Neural cell (in vitro differentiated cells): ENCODE data around the gene TOB1. TPM values are rescaled to one million over a fixed set of nuclear protein-coding genes. Genes with fewer than 3 reads are reported as not detected.

ENCODE experiments used
- H2AFZ ChIP-seq: fragments of 200-600, 300-800 bp; sonication (generic), shearing (Covaris generic); 2 replicates; pipeline ENCODE4 v1.6.0; 2014; ENCODE audit warnings: low read depth, mild to moderate bottlenecking, antibody characterized with exemption, low read length, moderate library complexity
- H3F3A ChIP-seq: fragments of 200-600 bp; shearing (Covaris generic); 2 replicates; pipeline ENCODE4 v1.6.1; 2016; ENCODE audit warnings: mild to moderate bottlenecking, moderate library complexity, mixed read lengths, antibody characterized with exemption, low read length; ENCODE audit not compliant: insufficient read depth, poor library complexity, severe bottlenecking
- H3K27ac ChIP-seq: fragments of 200-600, 300-800 bp; sonication (generic), shearing (Covaris generic); 2 replicates; pipeline ENCODE4 v1.5.1; 2014; ENCODE audit warnings: mild to moderate bottlenecking, low read length, moderate library complexity
- H3K27me3 ChIP-seq: fragments of 300-800, 200-600 bp; sonication (generic), shearing (Covaris generic); 2 replicates; pipeline ENCODE4 v1.6.0; 2014; ENCODE audit warnings: mild to moderate bottlenecking, low read depth, low read length, moderate library complexity; ENCODE audit not compliant: insufficient read depth
- H3K36me3 ChIP-seq: fragments of 300-800, 200-600 bp; sonication (generic), shearing (Covaris generic); 2 replicates; pipeline ENCODE4 v1.5.1; 2014; ENCODE audit warnings: mild to moderate bottlenecking, antibody characterized with exemption, low read length, moderate library complexity; ENCODE audit not compliant: insufficient read depth
- H3K4me2 ChIP-seq: fragments of 300-800, 200-600 bp; sonication (generic), shearing (Covaris generic); 2 replicates; pipeline ENCODE4 v1.6.0; 2014; ENCODE audit warnings: mild to moderate bottlenecking, low read length
- H3K4me3 ChIP-seq: fragments of 300-800, 200-600 bp; sonication (generic), shearing (Covaris generic); 2 replicates; pipeline ENCODE4 v1.5.1; 2014; ENCODE audit warnings: mild to moderate bottlenecking, low read length, moderate library complexity
- H3K79me2 ChIP-seq: fragments of 200-600 bp; shearing (Covaris generic); replicated peaks from 2 replicates; pipeline ENCODE4 v1.6.0; 2014; ENCODE audit warnings: mild to moderate bottlenecking, low read length, moderate library complexity; ENCODE audit not compliant: insufficient read depth
- H3K9ac ChIP-seq: fragments of 300-800, 200-600 bp; sonication (generic), shearing (Covaris generic); 2 replicates; pipeline ENCODE4 v1.6.1; 2016; ENCODE audit warnings: mild to moderate bottlenecking, low read length, mixed read lengths
- H3K9me2 ChIP-seq: fragments of 200-600 bp; shearing (Covaris generic); 2 replicates; pipeline ENCODE4 v1.6.1; 2016; ENCODE audit warnings: mild to moderate bottlenecking, low read length, mixed read lengths; ENCODE audit not compliant: insufficient read depth
- H3K9me3 ChIP-seq: fragments of 200-600, 300-800 bp; sonication (generic), shearing (Covaris generic); 2 replicates; pipeline ENCODE4 v1.6.1; 2016; ENCODE audit warnings: mild to moderate bottlenecking, mixed run types, low read length, moderate library complexity, mixed read lengths
- H4K20me1 ChIP-seq: fragments of 200-600 bp; shearing (Covaris generic); 2 replicates; pipeline ENCODE4 v1.6.1; 2016; ENCODE audit warnings: mild to moderate bottlenecking, mixed run types; ENCODE audit not compliant: insufficient read depth
- EP300 ChIP-seq: fragments of 450-650 bp; conservative IDR thresholded peaks from 2 replicates; pipeline ENCODE4 v1.6.1; 2014; ENCODE audit warnings: antibody characterized with exemption, mild to moderate bottlenecking, moderate library complexity; ENCODE audit not compliant: poor library complexity, severe bottlenecking
- EZH2 ChIP-seq: fragments of 200-600, 300-800 bp; shearing (Covaris generic), sonication (generic); IDR thresholded peaks from 2 replicates; pipeline ENCODE4 v1.6.1; 2014; ENCODE audit warnings: antibody characterized with exemption, low read length, borderline replicate concordance, mild to moderate bottlenecking; ENCODE audit not compliant: insufficient read depth, poor library complexity, severe bottlenecking
- MXI1 ChIP-seq: fragments of 450-650 bp; conservative IDR thresholded peaks from 2 replicates; pipeline ENCODE4 v1.6.1; 2014; ENCODE audit warnings: antibody characterized with exemption, mild to moderate bottlenecking; ENCODE audit not compliant: poor library complexity, severe bottlenecking
- POLR2AphosphoS5 ChIP-seq: IDR thresholded peaks from 2 replicates; pipeline ENCODE4 v1.6.1; 2012
- RAD21 ChIP-seq: fragments of 450-650 bp; conservative IDR thresholded peaks from 2 replicates; pipeline ENCODE4 v1.6.1; 2014; ENCODE audit warnings: antibody characterized with exemption, mild to moderate bottlenecking, moderate library complexity
- SMC3 ChIP-seq: fragments of 450-650 bp; conservative IDR thresholded peaks from 2 replicates; pipeline ENCODE4 v1.6.1; 2014; ENCODE audit warnings: antibody characterized with exemption, mild to moderate bottlenecking, moderate library complexity; ENCODE audit not compliant: poor library complexity
- TAF1 ChIP-seq: IDR thresholded peaks from 2 replicates; pipeline ENCODE4 v1.6.1; 2012; ENCODE audit warnings: low read depth
- polyA plus RNA-seq: library from polyadenylated mRNA; depleted of rRNA; stranded (reverse); fragments of >200 nt; gene quantifications from 2 replicates; pipeline ENCODE4 v1.2.3, GENCODE V29; 2014
- TF ChIP-seq, protein P1 (sequence below): IDR thresholded peaks from 2 replicates; pipeline ENCODE4 v1.6.1; 2012; ENCODE audit warnings: borderline replicate concordance
- TF ChIP-seq, protein P2 (sequence below): fragments of 450-650 bp; IDR thresholded peaks from 2 replicates; pipeline ENCODE4 v1.5.1; 2014; ENCODE audit warnings: antibody characterized with exemption, mild to moderate bottlenecking, moderate library complexity; ENCODE audit not compliant: poor library complexity, severe bottlenecking

Gene TOB1
- polyA plus RNA-seq, 1 donor from 2014 or later, result 8.9 TPM

DNA sequence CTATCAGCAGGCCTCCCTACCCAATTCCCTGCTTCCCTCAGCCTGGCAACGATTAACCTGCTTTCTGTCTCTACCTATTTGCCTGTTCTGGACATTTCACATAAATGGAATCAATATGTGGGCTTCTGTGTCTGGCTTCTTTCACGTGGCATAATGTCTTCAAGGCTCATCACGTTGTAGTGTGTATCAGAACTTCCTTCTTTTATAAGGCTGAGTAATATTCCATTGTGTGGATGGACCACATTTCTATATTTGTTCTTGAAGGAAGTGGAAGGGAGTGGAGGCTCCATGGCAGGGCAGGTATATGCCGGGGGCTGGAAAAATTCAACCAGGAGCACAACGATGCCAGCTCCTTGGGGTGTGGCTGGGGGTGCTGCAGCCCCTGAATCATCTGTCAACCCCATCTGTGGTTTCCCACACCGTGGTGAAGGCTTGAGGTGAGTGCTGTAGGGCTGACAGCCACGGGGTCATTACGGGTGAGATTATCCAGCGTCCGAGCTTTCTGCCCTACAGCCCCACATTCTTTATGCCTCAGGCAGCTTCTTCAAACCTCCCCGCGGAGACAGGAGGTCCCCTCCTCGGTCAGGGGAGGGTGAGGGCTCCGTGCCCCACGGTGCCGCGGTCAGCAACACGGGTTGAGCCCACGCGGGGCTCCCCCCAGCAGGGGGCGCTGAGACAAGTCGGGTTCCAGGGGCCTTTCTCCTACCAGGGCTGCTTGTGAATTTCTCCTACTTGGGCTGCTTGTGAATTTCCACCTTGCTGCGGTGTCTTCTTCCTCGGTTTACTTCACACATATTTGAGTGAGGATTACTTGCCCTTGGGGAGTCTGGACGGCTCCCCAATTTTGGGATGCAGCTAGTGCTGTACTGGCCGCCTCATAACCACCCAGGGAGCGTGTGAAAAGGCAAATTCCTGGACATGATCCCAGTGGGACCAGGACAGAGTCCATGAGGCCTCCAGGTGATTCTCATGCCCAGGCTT, 49.1 kb downstream of the TOB1 start:
- Histone ChIP-seq H3K4me3 (no peak overlapping the region), H3K4me2 (no peak overlapping the region), H3F3A (no peaks in the 10 kb centered on the region), H3K9me2 (no peaks in the 10 kb centered on the region), H3K36me3 (no peaks in the 10 kb centered on the region), H3K27ac (no peak overlapping the region), H3K9ac (no peak overlapping the region), H3K27me3 (no peaks in the 10 kb centered on the region), H3K9me3 (no peaks in the 10 kb centered on the region), H3K79me2 (no peaks in the 10 kb centered on the region), H2AFZ (no peak overlapping the region), H4K20me1 (no peaks in the 10 kb centered on the region)
- no peak for TF ChIP-seq POLR2AphosphoS5

DNA sequence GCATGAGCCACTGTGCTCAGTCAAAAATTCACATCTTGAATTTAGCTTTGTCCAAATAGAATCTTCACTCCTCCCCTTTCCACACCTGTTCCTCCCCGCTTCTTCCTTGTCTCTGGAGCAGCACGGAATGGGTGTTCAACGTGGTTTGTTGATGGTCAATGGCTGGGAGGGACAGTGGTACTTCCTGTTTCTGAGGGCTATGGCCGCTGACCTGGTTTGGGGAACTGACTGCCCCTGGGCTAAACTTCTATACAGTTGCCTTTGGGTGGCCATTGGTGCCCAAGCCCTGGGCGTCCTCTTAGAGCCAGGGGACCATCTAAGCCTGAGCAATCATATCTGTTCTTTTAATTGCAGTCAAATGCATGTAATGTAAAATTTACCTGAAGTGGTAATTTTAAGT, 49.9 kb downstream of the TOB1 start:
- no peak overlapping the region for H3K4me3 ChIP-seq
- H4K20me1 ChIP-seq, result no peaks in the 10 kb centered on the region
- no peak overlapping the region for H2AFZ ChIP-seq
- H3K9me3 ChIP-seq, result no peaks in the 10 kb centered on the region
- no peak overlapping the region for H3K27ac ChIP-seq
- H3K36me3 ChIP-seq, result no peaks in the 10 kb centered on the region
- H3K4me2 ChIP-seq, result no peak overlapping the region
- H3K79me2 ChIP-seq, result no peaks in the 10 kb centered on the region
- H3K9me2 ChIP-seq, result no peaks in the 10 kb centered on the region
- no peak overlapping the region for H3K9ac ChIP-seq
- H3K27me3 ChIP-seq, result no peaks in the 10 kb centered on the region
- TF ChIP-seq RAD21 (no peak), POLR2AphosphoS5 (no peak), EP300 (no peak), EZH2 (no peak), MXI1 (no peak), TAF1 (no peak)
- H3F3A ChIP-seq, result no peaks in the 10 kb centered on the region

DNA sequence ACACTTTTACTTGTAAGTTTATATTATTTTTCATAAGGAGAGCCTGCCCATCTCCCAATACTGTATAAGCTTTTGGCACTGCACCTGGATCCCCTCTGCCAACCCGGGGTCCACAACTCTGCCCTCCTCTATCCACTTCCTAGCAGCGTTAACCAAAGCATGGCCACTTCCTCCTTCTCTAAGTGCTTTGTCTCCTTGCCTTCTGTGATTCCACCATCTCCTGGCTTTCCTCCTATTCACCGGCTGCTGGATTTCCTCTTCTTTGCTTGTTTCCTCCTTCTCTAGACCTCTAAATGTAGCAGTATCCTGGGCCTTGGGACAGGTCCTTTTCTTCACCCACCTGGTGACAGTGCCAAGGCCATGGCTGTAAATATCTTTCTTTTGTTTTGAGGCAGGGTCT, 50.8 kb downstream of the TOB1 start:
- Histone ChIP-seq H3K27ac (no peak overlapping the region), H3K4me3 (no peak overlapping the region), H3K9ac (no peak overlapping the region), H4K20me1 (no peaks in the 10 kb centered on the region), H2AFZ (no peak overlapping the region), H3K9me3 (no peaks in the 10 kb centered on the region), H3K27me3 (no peaks in the 10 kb centered on the region), H3K4me2 (no peak overlapping the region), H3K79me2 (no peaks in the 10 kb centered on the region), H3K9me2 (no peaks in the 10 kb centered on the region), H3F3A (no peaks in the 10 kb centered on the region), H3K36me3 (no peaks in the 10 kb centered on the region)
- TF ChIP-seq EP300 (no peak), POLR2AphosphoS5 (no peak), MXI1 (no peak), SMC3 (no peak), RAD21 (no peak), TAF1 (no peak), EZH2 (no peak)
- TF ChIP-seq, protein P1, sequence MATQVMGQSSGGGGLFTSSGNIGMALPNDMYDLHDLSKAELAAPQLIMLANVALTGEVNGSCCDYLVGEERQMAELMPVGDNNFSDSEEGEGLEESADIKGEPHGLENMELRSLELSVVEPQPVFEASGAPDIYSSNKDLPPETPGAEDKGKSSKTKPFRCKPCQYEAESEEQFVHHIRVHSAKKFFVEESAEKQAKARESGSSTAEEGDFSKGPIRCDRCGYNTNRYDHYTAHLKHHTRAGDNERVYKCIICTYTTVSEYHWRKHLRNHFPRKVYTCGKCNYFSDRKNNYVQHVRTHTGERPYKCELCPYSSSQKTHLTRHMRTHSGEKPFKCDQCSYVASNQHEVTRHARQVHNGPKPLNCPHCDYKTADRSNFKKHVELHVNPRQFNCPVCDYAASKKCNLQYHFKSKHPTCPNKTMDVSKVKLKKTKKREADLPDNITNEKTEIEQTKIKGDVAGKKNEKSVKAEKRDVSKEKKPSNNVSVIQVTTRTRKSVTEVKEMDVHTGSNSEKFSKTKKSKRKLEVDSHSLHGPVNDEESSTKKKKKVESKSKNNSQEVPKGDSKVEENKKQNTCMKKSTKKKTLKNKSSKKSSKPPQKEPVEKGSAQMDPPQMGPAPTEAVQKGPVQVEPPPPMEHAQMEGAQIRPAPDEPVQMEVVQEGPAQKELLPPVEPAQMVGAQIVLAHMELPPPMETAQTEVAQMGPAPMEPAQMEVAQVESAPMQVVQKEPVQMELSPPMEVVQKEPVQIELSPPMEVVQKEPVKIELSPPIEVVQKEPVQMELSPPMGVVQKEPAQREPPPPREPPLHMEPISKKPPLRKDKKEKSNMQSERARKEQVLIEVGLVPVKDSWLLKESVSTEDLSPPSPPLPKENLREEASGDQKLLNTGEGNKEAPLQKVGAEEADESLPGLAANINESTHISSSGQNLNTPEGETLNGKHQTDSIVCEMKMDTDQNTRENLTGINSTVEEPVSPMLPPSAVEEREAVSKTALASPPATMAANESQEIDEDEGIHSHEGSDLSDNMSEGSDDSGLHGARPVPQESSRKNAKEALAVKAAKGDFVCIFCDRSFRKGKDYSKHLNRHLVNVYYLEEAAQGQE, result no peak
- TF ChIP-seq, protein P2, sequence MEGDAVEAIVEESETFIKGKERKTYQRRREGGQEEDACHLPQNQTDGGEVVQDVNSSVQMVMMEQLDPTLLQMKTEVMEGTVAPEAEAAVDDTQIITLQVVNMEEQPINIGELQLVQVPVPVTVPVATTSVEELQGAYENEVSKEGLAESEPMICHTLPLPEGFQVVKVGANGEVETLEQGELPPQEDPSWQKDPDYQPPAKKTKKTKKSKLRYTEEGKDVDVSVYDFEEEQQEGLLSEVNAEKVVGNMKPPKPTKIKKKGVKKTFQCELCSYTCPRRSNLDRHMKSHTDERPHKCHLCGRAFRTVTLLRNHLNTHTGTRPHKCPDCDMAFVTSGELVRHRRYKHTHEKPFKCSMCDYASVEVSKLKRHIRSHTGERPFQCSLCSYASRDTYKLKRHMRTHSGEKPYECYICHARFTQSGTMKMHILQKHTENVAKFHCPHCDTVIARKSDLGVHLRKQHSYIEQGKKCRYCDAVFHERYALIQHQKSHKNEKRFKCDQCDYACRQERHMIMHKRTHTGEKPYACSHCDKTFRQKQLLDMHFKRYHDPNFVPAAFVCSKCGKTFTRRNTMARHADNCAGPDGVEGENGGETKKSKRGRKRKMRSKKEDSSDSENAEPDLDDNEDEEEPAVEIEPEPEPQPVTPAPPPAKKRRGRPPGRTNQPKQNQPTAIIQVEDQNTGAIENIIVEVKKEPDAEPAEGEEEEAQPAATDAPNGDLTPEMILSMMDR, result no peak
